Adrenal gland (tissue), 12 donors: ENCODE measurements around the gene FMNL2. TPM values are rescaled to one million over a fixed set of nuclear protein-coding genes. Genes with fewer than 3 reads are reported as not detected.

Experiments used
- DNase-seq, 7 donors: peaks; one replicate each; pipeline ENCODE4 v3.0.0-alpha.2; 2019 to 2020
- H3K27ac ChIP-seq, 5 donors: fragments of 200-600 bp; sonication (generic) in 4 of 5; 1 replicate in 3 of 5; 2 replicates in 2 of 5; pipeline versions ENCODE4 v1.5.1 to v1.8.0; 2016 to 2020; ENCODE audit warnings: mild to moderate bottlenecking in 1 of 5
- H3K27me3 ChIP-seq: fragments of 200-600 bp; 2 replicates; pipeline ENCODE4 v1.8.0; 2021
- H3K36me3 ChIP-seq, 2 donors: fragments of 200-600 bp; replicated peaks in 1 of 2; 1 replicate in 1 of 2; 2 replicates in 1 of 2; pipeline versions ENCODE4 v1.5.1 to v1.8.0; 2018 to 2022
- H3K4me1 ChIP-seq, 2 donors: fragments of 200-600 bp; replicated peaks in 1 of 2; 1 replicate in 1 of 2; 2 replicates in 1 of 2; pipeline versions ENCODE4 v1.5.1 to v1.8.0; 2018 to 2021
- H3K4me3 ChIP-seq, 4 donors: fragments of 200-600 bp; sonication (generic) in 3 of 4; one replicate each; pipeline ENCODE4 v1.5.1; 2016 to 2018
- H3K9me3 ChIP-seq, 3 donors: fragments of 200-600 bp; sonication (generic) in 1 of 3; replicated peaks in 1 of 3; 1 replicate in 2 of 3; 2 replicates in 1 of 3; pipeline versions ENCODE4 v1.5.1 to v1.8.0; 2016 to 2021
- CTCF ChIP-seq, 6 experiments: fragments of 450-650 bp in 4 of 6; fragments of 200-600 bp in 2 of 6; sonication (generic) in 1 of 6; IDR thresholded peaks; 1 replicate in 5 of 6; 2 replicates in 1 of 6; pipeline versions ENCODE4 v1.5.1 to v1.8.0; 2016 to 2021; ENCODE audit warnings: antibody characterized with exemption in 6 of 6, mild to moderate bottlenecking in 2 of 6, moderate library complexity in 1 of 6
- POLR2A ChIP-seq, 2 donors: fragments of 450-650 bp; IDR thresholded peaks; one replicate each; pipeline ENCODE4 v1.6.1; 2017; ENCODE audit warnings: antibody characterized with exemption in 2 of 2, mild to moderate bottlenecking in 2 of 2, moderate library complexity in 1 of 2
- WGBS, 4 donors: extraction: QIAGEN DNeasy Blood & Tissue Kit in 2 of 4; methylation state at CpG; one replicate each; pipeline versions ENCODE4 v1.1.5 to v1.1.7; 2013 to 2017; 5-methylcytosine and 5-hydroxymethylcytosine counted together
- intact Hi-C, 2 donors: fragments of 100-400 bp; cut with DNase I; formaldehyde crosslinking; loops; one replicate each; pipeline versions ENCODE4 v1.14.1 to v1.15.0; 2022 to 2023
- polyA plus RNA-seq, 3 donors: library from polyadenylated mRNA; stranded (reverse); fragments of 200-250 nt in 2 of 3; fragments of 350-450 nt in 1 of 3; fragmentation: Illumina TruSeq in 1 of 3; extraction: RNeasy Lipid Tissue Mini Kit (QIAGEN cat#74804) in 1 of 3; gene quantifications; one replicate each; pipeline ENCODE4 v1.2.3, GENCODE V29; 2013 to 2014
- total RNA-seq, 9 donors: library from RNA; depleted of rRNA in 4 of 9; stranded (reverse); fragments of >200 nt in 4 of 9; fragments of 120-200 nt in 1 of 9; fragmentation: NEBNext Ultra II Directional in 1 of 9; extraction: Animal tissue kit (Norgen Biotek cat#: 25700) in 1 of 9; gene quantifications; one replicate each; pipeline versions ENCODE4 v1.1.0 to v1.2.4, GENCODE V29; 2013 to 2023
- donor health status: healthy with polysubstance abuse.
- donor health status: Bipolar disorder and iron deficiency.
- donor health status: DM: yes; HTN: yes; CAD: no.
- donor health status: DM: no; HTN: no; CAD: no.
- donor health status: DM: no; HTN: no; CAD: no.
- donor health status: DM: yes; HTN: yes; CAD: no.

Gene FMNL2
- total and polyA plus RNA-seq, 12 donors, result 23.5 to 54.2 (median 36.7) TPM

DNA sequence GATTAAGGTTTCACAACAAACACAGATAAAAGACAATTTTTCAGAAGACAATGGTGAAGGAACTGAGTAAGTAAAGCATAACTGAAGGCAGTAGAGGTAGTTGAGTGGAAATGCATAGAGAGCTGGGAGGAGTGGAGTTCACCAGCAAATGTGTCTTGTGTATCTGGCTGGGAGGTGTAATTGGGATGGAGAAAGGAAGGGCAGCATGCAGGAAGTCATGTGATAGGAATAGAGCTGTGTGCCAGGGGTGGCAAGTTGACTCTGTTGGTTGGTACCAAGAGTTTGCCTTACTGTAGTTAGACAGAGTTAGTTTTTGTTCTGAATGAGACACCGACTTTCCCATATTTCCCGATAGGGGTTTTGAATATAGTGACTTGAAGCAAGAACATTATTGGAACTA lies 56.3 kb downstream of the FMNL2 start:
- no peak overlapping the region for H3K4me3 ChIP-seq
- WGBS, 4 donors, result 77 to 95% (median 90%) methylated on average over 2 of the region's 2 CpGs
- peaks cover 7 to 37% of the 10 kb centered on the region in 2 donors for H3K4me1 ChIP-seq
- intact Hi-C loops, result no loop called here
- no peaks in the 10 kb centered on the region for H3K36me3 ChIP-seq
- DNase-seq, result no peak
- H3K27me3 ChIP-seq, result no peaks in the 10 kb centered on the region
- no peak for TF ChIP-seq POLR2A (IDR thresholded peaks at IDR 0.05)
- TF ChIP-seq CTCF (IDR thresholded peaks at IDR 0.05), result no peak
- no peak overlapping the region for H3K27ac ChIP-seq
- H3K9me3 ChIP-seq, result no peaks in the 10 kb centered on the region

DNA sequence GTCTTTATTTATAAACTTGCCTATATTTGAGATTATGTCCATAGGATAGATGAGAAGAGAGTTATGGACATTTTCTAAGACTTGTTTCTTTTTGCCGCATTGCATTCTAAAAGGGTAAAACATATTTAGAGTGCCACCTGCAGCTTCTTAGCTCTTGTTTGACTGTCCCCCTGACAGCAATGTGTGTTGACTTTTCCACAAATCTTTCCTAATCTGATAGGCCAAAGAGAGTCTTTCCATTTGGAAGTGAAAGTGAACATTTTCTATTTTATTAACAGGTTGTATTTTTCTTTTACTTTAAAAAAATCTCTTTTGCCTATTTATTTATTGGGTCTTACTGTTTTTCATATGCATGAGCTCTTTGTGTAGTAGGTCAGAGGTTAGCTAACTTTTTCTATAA lies 58.4 kb downstream of the FMNL2 start:
- intact Hi-C loops, result no loop called here
- DNase-seq, result no peak
- Histone ChIP-seq H3K9me3 (no peaks in the 10 kb centered on the region), H3K4me1 (peaks cover 7 to 41% of the 10 kb centered on the region in 2 donors), H3K36me3 (no peaks in the 10 kb centered on the region), H3K27ac (no peak overlapping the region), H3K27me3 (no peaks in the 10 kb centered on the region), H3K4me3 (no peak overlapping the region)
- TF ChIP-seq POLR2A (IDR thresholded peaks at IDR 0.05), result no peak
- TF ChIP-seq CTCF (IDR thresholded peaks at IDR 0.05), result no peak
- WGBS, 4 donors, result 91 to 100% (median 95%) methylated on average over 1 of the region's 1 CpG

DNA sequence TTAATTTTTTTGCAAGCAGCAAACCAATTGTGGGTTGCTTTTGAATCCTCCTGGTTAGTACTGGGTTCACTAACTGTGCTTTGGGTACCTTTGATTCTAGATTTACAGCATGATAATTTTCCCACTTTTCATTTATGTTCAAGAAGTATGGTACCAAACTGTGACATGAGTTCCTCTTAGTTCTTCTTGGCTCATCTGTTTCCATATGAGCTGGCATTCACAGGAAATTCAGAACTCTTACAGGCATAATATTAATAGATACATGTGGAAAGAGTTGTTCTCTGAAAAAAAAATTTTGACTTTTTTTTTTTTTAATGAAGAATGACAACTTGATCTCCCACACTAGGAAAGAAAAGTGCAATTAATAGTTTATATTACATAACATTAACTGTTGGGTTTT lies 59.4 kb downstream of the FMNL2 start:
- no peaks in the 10 kb centered on the region for H3K9me3 ChIP-seq
- TF ChIP-seq CTCF (IDR thresholded peaks at IDR 0.05), result no peak
- TF ChIP-seq POLR2A (IDR thresholded peaks at IDR 0.05), result no peak
- H3K27me3 ChIP-seq, result no peaks in the 10 kb centered on the region
- H3K4me3 ChIP-seq, result no peak overlapping the region
- H3K4me1 ChIP-seq, result peaks cover 7 to 33% of the 10 kb centered on the region in 2 donors
- intact Hi-C loops, result no loop called here
- H3K36me3 ChIP-seq, result no peaks in the 10 kb centered on the region
- no peak for DNase-seq
- H3K27ac ChIP-seq, result no peak overlapping the region

DNA sequence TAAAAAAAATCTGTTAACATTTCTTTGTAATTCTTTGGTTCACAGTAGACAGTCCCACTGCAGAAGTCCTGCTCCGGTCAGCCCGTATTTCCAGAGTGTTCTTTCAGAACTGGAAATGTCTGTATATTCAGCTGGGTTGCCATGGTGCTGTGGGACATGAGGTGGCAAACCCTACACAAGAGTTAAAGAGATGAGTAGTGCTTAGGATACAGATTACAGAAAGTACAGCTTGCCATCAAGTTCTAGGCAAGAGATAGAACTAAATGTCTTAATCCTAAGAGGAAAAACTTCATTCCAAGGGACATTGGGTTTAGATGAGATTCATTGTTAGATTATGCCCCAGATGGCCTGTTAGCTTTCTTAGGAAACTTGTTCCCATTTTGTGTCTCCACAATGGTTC lies 60.1 kb downstream of the FMNL2 start:
- peak overlapping the region in 3 of 5 donors; percentile 15 to 58 (median 29) for H3K27ac ChIP-seq
- TF ChIP-seq CTCF (IDR thresholded peaks at IDR 0.05) (no peak), POLR2A (IDR thresholded peaks at IDR 0.05) (no peak)
- H3K27me3 ChIP-seq, result no peaks in the 10 kb centered on the region

More for the DNA sequence above, 60.1 kb downstream of the FMNL2 start:
- Histone ChIP-seq H3K4me3 (peak overlapping the region in 1 of 4 donors; percentile 40), H3K4me1 (peaks cover 7 to 33% of the 10 kb centered on the region in 2 donors), H3K9me3 (no peaks in the 10 kb centered on the region), H3K36me3 (no peaks in the 10 kb centered on the region)
- intact Hi-C loops, result no loop called here
- 75 to 93% (median 83%) methylated on average over 2 of the region's 2 CpGs for WGBS, 4 donors
- DNase-seq, result no peak
